Measurements from ENCODE around the gene MAP2K6.
A peak's percentile ranks its signal among the peaks of the same experiment; 100 is the strongest.

Gene MAP2K6

DNA sequence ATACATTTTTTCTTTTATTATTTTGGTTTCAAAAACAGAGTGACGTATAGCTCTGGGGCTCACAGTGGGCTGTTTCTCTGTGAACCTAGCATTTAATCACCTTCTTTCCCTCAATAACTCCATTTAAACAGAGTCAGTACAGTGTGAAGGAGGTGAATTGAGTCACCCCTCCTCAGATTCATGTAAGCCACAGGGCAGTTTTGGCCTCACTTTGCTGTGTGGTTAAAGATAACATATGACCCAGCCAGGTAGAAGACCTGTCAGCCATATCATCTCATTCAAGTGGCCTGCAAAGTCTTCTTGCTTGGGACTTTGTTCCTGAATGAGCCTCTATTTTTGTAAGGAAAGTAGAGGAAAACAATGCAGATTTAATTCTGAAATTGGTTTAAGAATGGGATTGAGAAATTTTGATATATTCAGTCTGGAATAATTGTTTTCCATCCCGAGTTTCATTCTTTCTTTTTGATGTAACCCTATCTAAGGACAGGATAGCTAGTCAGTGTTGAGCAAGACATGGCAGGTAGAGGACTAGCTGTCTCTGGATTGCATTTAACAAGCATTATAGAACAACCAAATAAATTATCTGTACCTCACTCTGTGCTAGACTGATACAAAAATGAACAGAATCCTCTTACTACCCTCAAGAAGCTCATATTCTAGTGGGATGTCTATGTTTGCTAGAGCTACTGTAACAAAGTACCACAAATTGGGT, 13.1 kb downstream of the MAP2K6 start:
- DNase-seq = no peak

DNA sequence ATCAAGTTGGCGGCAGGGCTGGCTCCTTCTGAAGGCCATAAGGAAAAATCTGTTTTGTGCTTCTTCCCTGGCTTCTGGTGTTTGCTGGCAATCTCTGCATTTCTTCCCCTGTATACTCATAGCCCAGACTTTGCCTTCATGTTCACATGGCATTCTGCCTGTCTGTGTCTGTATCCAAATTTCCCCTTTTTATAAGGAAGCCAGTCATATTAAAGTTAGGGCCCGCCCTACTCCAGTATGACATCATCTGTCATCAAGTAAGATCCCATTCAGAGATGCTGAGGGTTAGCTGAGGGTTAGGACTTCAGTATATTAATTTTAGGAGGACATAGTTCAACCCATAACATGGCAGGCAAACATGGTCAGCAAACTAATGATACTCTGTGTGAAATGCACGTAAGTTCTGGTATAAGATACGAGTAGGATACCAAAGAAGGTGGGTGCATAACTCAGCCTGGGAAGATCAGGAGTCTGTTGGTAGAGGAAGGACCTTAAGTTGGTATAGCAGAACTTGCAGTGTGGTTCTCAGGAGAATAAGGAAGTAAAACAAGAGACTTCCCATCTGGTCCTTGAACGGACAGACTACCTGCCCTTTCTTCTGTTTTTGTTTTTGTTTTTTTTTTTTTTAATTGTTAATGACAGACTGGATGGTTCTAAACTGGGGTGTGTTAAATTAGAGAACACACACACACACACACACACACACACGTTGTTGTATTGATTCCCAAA, 13.9 kb downstream of the MAP2K6 start:
- DNase-seq = no peak

DNA sequence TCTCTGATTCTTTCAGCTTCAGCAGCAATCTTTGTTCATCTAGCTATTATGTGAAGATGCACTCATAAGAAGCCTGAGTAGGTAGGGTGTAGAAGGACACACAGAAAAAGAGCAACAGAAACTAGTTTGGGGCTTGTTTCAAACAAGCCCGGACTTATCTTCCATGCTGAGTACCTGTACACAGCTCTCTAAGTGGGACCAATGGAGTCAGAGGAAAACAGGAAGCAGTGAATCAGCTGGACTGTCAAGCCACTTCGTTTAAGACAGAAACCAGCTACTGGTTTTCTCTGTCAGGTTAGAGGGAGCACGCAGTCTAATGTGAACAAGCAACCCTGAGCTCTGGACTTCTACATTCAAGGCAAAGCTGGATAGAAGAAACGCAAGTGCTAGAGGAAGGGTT, 16.0 kb downstream of the MAP2K6 start:
- no peak for DNase-seq

DNA sequence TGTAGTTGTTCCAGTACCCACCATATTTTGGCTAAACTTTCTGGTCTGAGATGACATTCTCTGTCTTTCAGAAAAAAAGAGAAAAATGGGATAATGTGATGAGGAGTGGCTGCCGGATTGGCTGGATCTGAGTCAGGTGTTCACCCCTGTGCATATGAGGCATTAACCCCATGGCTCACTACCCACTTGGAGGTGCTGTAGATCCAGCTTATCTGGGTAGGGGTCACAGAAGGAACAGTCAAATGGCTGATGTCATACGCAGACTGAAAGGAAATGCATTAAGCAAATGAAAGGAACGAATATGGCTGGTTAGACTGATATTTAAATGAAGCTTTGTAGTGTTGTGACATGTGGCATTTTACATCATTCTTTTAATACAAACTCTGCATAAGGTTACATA, 17.3 kb downstream of the MAP2K6 start:
- DNase-seq = no peak

DNA sequence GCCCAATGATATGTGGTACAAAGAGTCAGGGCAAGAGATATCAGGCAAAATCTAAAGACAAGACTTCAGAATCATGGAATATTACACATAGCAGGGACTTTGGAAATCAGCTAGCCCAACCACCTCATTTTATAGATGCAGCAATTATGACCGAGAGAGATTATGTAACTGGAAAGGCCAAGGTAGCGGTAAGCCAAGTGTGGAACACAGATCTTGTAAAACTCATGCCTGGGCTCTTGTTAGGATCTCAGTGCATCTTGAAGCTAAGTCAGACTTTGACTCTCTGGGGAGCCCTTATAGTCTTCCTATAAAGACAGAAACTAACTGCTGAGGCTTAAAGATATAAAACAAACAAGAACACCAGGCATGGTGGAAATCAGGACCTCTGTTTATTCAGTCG, 18.6 kb downstream of the MAP2K6 start:
- no peak for DNase-seq

DNA sequence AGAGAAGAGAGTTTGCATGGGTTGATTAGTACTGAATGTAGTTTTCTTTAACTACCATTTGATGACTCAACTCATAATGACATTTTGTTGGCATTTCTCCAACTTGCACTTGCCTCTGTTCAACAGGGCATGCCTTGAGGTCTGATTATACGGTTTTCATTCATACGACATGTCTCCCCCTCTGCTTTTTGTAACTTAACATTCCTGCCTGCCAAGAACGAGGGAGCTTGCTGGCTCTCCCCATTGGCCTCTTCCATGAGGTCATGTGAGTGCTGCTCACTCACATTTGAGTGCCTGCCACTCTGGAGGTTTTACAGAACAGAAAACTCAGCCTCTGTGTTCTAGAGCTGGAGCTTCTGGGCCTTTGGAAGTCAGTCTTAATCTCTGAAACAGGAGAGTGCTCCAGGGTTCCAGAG, 19.7 kb downstream of the MAP2K6 start:
- DNase-seq = peak; percentile 44

DNA sequence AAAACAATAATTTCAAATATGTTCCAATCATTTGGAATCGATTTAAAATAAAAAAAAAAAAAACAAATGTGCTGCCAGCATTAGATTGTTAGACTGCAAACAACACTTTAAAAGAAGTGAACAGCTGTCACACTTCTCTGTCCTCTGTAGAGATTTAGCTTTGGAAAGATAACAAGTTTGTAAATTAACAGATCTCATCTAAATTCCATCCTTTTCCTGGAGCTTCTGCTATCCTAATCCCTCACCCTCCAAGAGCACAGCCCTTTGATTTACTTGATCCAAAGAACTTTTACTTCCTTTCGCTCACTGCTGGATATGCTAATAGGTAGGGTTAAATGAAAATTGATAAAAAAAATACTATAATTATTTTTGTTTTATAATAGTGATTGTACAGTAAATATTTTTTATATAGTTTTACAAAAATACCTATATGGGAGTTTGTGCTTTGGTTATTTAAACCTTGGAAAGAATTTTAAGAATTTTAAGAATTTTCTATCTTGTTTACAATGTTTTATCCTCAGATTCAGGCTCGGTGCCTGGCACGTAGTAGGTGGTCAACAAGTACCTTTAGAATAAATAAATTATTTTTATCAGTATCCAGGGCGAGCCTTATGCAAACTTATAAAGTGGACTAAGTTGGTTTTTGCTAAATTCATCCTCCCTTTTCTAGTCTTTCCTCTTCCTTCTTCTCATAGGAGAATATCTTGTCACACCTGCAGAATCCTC, 21.6 kb downstream of the MAP2K6 start:
- DNase-seq = no peak

DNA sequence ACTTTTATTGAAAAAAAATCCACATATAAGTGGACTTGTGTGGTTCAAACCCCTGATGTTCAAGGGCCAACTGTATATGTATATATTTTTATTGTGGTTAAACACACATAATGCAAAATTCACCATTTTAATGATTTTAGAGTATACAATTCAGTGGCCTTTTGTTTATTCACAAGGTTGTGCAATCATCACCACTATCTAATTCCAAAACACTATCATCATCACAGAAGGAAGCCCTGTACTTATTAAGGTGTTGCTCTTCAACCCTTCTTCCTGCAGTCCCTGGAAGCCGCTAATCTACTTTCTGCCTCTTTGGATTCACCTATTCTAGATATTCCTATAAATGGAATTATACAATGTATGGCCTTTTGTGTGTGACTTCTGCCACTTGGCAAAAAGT, 23.0 kb downstream of the MAP2K6 start:
- DNase-seq = no peak

DNA sequence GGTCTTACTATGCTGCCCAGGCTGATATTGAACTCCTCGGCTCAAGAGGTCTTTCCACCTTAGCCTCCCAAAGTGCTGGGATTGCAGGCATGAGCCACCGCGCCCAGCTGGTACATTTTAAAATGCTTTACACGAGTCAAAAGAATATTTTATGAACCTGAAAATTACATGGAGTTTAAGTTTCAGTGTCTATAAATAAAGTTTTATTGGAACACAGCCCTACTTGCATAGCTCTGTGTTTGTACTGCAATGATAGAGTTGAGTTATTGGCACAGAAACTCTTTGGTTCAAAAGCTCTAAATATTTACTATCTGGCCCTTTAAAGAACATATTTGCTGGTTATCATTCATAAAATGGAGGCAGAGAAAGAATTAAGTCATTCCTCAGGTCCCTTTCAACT, 24.3 kb downstream of the MAP2K6 start:
- DNase-seq = no peak

DNA sequence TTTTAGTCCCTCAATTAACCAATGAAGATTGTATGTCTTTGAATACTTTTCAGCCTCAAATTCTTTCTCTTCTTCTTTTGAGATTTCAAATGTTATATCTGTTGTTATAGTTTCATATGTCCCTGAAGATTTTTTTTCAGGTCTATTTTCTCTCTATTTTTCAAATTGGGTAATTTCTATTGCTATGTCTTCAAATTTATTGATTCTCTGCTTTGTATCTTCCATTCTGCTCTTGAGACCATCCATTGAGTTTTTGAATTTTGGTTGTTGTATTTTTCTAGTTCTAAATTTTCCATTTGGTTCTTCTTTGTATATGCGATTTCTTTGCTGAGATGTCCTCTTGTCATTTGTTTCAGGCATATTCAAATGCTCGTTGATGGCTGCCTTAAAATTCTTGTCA, 26.7 kb downstream of the MAP2K6 start:
- DNase-seq = no peak

DNA sequence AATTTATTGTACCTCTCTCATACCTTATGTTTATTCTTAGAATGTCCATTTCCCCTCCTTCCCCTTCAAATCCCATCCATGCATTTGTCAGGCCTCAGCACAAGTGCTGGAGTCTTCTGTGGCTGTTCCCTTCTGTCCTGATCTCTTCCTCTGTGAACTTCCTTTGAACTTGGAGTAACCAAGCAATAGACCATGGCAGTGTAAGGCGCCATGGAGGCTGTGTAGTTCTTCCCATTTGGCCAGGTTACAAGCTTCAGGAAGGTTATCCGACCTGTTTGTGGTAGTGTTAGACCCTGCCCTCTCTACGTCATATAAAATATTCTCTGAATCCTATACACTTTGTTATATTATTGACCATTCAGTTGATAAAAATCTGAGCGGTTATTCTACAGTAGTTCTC, 28.6 kb downstream of the MAP2K6 start:
- no peak for DNase-seq

DNA sequence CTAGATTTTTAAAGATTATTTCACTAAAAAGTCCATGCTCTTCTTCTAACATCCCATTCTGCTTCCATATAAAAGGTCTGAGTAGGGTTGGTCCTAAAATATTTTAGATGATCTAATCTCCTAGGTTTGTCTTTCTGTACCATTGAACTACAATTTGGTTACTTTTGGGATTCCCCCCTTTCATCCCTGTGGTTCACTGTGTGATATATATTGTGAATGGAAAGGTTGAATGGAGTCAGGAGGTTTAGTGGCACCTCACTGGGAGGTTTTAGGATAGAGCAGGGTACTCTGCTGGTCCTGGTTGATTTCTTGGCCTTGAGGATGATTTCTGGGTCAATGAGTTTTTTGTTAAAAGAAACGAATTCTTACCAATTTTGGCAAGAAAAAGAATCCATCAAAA, 29.5 kb downstream of the MAP2K6 start:
- no peak for DNase-seq

DNA sequence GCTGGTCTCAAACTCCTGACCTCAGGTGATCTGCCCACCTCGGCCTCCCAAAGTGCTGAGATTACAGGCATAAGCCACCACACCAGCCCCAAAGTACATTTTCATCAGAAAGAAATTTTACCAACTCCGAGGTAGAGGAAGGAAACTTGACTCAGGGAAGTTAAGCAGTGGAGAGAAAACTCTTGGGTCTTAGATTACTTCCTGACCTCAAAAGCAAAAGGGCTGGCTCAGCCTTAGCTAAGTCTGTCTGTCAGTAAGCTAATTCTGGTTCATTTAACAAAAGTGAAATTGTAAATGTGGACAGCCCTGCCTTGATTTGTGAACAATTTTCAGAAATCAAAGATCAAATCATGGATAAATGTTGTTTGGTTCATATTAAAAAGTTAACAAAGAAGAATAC, 30.6 kb downstream of the MAP2K6 start:
- DNase-seq = no peak

DNA sequence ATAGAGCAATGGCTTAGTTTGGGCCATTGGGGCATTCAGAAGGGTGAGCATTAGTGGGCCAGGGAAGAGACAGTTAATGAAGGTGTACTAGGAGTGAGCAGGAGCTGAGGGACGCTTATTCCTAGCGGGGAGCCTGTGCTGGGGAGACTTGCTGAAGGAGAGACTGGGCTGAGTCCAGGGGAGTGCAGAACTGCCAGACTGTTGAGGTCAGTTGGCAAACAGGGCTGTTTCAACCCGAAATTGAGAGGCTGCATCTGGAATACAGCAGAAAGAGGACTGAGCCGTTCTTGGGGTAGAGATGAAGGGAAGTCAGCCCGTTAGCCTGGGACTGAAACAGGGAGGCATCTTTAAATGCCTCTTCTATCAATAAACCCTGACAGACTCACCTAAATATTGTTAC, 33.2 kb downstream of the MAP2K6 start:
- DNase-seq = no peak

DNA sequence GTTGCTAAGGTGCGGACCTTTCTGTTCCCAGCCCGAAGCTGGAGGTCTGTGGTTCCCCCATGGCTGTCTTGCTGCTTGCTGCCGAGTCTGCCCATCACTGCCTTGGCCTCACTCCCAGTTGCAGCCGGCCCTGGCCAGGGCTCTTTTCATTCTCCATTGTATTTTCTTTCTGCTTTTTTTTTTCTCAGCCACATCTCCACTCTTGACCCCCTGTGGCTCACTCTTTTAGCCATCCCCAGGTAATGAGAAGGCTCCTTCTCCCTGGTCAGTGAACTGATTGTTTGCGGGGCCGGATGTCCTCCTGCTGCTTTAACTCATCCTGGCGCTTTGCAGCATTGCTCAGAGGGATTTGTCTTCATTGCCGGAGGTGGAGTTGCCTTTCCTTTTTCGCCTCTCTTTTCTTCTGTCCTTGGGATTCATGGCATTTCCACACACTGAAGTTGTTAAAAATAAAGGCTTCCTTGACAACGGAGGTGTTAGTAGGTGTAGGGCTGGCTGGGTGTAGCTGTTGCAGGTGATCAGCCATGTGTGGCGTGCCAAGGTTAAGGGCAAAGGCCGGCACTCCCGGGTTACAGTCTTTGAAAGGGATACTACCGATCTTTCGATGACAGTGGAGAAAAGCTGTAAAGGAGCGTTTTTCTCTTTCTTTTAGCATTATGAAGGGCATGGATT, 34.1 kb downstream of the MAP2K6 start:
- DNase-seq = no peak

DNA sequence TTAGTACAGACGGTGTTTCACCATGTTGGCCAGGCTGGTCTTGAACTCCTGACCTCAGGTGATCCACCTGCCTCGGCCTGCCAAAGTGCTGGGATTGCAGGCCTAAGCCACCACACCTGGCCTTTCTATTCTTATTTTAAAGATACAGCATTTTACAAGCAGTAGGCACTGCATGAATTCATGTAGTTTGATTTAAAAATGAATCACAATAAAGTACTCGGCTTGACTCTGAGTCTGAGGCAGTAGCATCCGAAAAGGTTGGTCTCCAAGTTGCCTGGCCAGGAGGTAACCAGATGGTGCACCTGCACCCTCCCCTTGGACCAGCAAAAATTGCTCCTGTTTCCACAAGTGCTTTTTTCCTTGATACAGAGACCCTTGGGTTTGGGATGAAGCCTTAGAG, 35.6 kb downstream of the MAP2K6 start:
- no peak for DNase-seq

DNA sequence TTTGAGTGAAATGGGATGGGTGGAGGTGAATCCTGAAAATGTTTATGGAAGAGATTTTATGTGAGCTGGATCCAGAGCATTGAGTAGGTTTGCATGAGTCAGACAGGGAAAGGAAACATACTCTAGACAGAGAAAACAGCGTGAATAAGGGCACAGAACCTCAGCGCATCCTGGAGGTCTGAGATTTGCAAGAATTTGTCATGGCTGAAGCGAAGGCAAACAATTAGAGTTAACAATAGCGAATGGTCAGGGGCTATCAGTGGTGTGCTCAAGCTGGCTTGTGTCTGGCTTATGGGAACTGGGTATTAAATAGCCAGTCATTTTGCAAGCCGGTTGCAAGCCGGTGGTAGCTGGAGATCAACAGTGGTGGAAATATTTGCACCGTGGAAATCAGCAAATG, 36.4 kb downstream of the MAP2K6 start:
- no peak for DNase-seq

DNA sequence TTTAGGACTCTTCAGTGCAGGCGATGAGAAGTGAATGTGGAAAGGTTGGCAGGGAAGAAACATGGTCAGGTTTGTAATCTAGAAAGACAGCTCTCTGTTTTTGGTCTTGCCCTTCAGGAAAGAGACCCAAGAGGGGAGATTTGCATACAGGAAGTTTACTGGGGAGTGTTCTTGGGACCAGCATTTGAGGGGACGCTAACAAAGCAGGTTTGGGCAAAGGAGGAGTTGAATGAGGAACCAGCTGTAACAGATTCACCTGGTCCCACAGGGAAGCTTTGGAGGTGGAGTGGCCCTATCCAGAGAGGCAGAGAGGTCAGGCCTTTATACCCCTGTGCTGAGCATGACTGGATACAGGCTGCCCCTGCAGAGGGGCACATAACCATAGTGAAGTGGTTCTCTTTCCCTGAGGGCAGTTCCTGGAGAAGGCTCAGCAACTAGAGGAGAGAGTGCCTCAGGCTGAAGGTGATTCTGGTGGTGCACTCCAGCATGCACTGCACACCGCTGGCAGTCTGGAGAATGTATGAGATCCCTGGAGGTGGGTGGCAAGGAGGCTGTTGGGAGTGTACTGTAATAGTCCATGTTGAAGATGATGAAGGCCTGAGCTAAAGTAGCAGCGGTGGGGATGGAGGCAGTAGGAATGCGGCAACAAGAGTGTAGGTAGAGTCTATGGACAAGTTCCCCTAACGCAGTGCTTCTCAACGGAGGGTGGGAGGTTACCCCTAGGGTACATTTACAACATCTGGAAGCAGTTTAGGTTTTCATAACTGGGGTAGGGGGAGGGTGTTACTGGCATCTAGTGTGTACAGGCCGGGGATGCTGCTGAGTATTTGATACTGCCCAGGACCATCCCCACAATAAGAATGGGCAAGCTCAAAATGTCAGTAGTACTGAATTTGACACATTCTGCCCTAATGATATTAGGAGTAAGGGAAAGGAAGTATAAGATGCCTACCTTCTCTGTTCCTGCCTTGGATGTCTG, 37.2 kb downstream of the MAP2K6 start:
- no peak for DNase-seq

DNA sequence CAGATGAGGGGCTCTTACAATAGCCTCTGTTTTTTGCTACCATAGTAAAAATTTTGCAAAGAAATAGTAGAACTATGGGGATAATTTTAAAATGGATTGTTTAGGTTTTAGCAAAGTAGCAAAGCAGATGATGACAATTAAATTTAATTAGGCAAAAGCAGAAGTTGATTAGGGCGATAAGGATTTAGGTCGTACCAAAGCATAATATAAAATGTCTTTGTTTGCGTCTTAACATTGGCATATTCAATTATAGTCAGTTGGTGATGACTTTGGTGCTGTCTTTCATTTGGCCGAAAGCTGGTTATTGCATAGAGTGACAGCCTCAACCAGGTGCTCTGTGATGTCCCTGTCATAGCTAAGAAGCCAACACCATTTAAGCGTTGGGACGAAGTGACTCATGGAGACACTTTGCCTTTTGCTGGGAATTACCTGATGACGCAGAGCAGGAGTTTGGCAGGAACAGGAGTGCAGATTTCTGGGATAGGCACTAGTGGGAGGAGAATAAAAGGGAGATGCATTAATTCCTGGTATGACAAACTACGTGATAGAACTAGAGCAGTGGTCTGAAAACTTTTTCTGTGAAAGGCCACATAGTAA, 38.3 kb downstream of the MAP2K6 start:
- no peak for DNase-seq

DNA sequence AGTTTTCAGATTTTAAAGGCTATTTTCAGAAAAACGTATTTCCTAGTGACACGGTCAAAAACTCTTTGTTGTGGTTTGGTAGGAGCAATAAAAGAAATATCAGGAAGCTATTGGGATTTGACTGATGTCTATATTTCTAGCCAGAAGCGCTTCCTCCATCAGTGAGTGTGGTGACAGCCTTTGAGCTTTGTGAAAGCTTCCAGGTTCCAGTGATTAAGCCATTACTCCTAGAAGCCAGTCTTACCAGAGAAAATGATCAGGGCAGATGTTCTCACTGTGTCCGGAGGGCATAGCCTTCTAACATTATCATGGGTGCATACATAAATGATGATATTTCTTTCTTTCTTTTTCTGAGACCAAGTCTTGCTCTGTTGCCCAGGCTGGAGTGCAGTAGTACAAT, 39.6 kb downstream of the MAP2K6 start:
- DNase-seq = no peak

DNA sequence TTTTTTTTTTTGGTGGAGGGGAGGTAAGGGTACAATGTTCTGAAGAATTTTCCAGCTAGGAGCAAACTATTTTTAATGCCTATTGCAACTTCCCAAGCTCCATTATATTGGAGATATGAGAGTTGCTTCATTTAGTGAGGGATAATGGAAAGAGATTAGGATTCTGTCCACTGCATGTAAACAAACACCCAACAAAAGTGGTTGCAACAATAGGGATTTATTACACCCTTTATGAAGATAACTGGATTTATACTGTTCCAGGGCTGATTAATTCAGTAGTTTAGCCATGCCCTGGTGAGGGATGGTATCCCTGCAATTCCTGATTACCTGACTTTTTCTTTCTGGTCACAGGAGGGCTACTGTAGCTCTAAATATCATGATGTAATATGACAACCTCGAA, 40.5 kb downstream of the MAP2K6 start:
- DNase-seq = no peak

DNA sequence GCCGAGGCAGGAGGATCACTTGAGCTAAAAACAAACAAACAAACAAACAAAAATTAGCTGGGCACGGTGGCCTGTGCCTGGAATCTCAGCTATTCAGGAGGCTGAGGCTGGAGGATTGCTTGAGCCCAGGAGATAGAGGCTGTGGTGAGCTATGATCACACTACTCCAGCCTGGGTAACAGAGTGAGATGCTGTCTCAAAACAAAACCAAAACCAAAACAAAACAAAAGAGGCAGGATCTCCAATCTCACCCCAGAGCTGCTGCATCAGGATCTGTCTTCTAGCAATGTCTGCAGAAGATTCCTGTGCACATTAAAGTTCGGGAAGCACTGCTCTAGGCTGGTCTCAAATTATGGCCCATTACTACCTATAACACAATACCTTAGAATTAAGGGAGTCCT, 43.1 kb downstream of the MAP2K6 start:
- no peak for DNase-seq
